H9 (cell line): Measurements from ENCODE around the gene BMPER. TPM values are rescaled to one million over a fixed set of nuclear protein-coding genes. Genes with fewer than 3 reads are reported as not detected.

Experiments used
- DNase-seq: peaks from one replicate; pipeline ENCODE4 v3.0.0-alpha.2; 2017
- H2AFZ ChIP-seq: one replicate; pipeline ENCODE4 v1.6.1; 2013; ENCODE audit warnings: mild to moderate bottlenecking, low read length, control low read depth, moderate library complexity
- H2AK5ac ChIP-seq: 2 replicates; pipeline ENCODE4 v1.6.1; 2013; ENCODE audit warnings: low read length, control low read depth, mixed read lengths; ENCODE audit not compliant: insufficient read length
- H2BK120ac ChIP-seq: one replicate; pipeline ENCODE4 v1.6.1; 2013; ENCODE audit warnings: low read depth, mild to moderate bottlenecking, low read length, control low read depth, inconsistent platforms; ENCODE audit not compliant: poor library complexity, severe bottlenecking
- H2BK12ac ChIP-seq: 2 replicates; pipeline ENCODE4 v1.6.1; 2013; ENCODE audit warnings: low read length, control low read depth, mixed read lengths, low read depth; ENCODE audit not compliant: insufficient read length
- H2BK15ac ChIP-seq: 2 replicates; pipeline ENCODE4 v1.6.1; 2013; ENCODE audit warnings: low read depth, low read length, control low read depth
- H2BK20ac ChIP-seq: one replicate; pipeline ENCODE4 v1.6.1; 2013; ENCODE audit warnings: low read depth, mild to moderate bottlenecking, low read length, control low read depth, inconsistent platforms; ENCODE audit not compliant: poor library complexity, severe bottlenecking
- H2BK5ac ChIP-seq: 2 replicates; pipeline ENCODE4 v1.6.1; 2013; ENCODE audit warnings: low read length, control low read depth, mixed read lengths; ENCODE audit not compliant: insufficient read length
- H3K14ac ChIP-seq: 2 replicates; pipeline ENCODE4 v1.6.1; 2013; ENCODE audit warnings: low read length, control low read depth; ENCODE audit not compliant: insufficient read depth
- H3K18ac ChIP-seq: 2 replicates; pipeline ENCODE4 v1.6.1; 2013; ENCODE audit warnings: low read depth, mild to moderate bottlenecking, mixed read lengths, low read length, control low read depth; ENCODE audit not compliant: insufficient read length
- H3K23ac ChIP-seq: 2 replicates; pipeline ENCODE4 v1.6.1; 2013; ENCODE audit warnings: low read length, control low read depth, mixed read lengths, low read depth; ENCODE audit not compliant: insufficient read length
- H3K23me2 ChIP-seq: 2 replicates; pipeline ENCODE4 v1.6.1; 2013; ENCODE audit warnings: low read depth, mild to moderate bottlenecking, mixed read lengths, low read length, control low read depth; ENCODE audit not compliant: insufficient read length, poor library complexity, severe bottlenecking
- H3K27ac ChIP-seq: 2 replicates; pipeline ENCODE4 v1.5.1; 2013; ENCODE audit warnings: low read length, control low read depth, mixed read lengths, low read depth; ENCODE audit not compliant: insufficient read length
- H3K27me3 ChIP-seq: 2 replicates; pipeline ENCODE4 v1.6.1; 2013; ENCODE audit warnings: low read length, control low read depth, inconsistent platforms; ENCODE audit not compliant: insufficient read depth
- H3K4ac ChIP-seq: 2 replicates; pipeline ENCODE4 v1.6.1; 2013; ENCODE audit warnings: low read depth, mild to moderate bottlenecking, control low read depth, inconsistent platforms, low read length, moderate library complexity
- H3K4me1 ChIP-seq: 2 replicates; pipeline ENCODE4 v1.6.1; 2013; ENCODE audit warnings: low read length, control low read depth, inconsistent platforms; ENCODE audit not compliant: insufficient read depth
- H3K4me2 ChIP-seq: 2 replicates; pipeline ENCODE4 v1.6.1; 2013; ENCODE audit warnings: low read length, control low read depth, mixed read lengths; ENCODE audit not compliant: insufficient read length, insufficient read depth
- H3K56ac ChIP-seq: 2 replicates; pipeline ENCODE4 v1.6.1; 2013; ENCODE audit warnings: low read depth, mild to moderate bottlenecking, mixed read lengths, low read length, control low read depth; ENCODE audit not compliant: insufficient read length
- H3K79me1 ChIP-seq: 2 replicates; pipeline ENCODE4 v1.6.1; 2013; ENCODE audit warnings: low read depth, mild to moderate bottlenecking, moderate library complexity, low read length, control low read depth, inconsistent platforms; ENCODE audit not compliant: insufficient read depth, poor library complexity, severe bottlenecking
- H3K79me2 ChIP-seq: 2 replicates; pipeline ENCODE4 v1.6.1; 2013; ENCODE audit warnings: low read length, control low read depth, inconsistent platforms; ENCODE audit not compliant: insufficient read depth
- H3K9ac ChIP-seq: 2 replicates; pipeline ENCODE4 v1.6.1; 2013; ENCODE audit warnings: low read length, control low read depth, mixed read lengths; ENCODE audit not compliant: insufficient read length; ENCODE audit errors: extremely low read depth
- H3K9me3 ChIP-seq: one replicate; pipeline ENCODE4 v1.6.1; 2013; ENCODE audit warnings: low read depth, low read length, inconsistent platforms; ENCODE audit not compliant: control insufficient read depth
- H3T11ph ChIP-seq: one replicate; pipeline ENCODE4 v1.6.1; 2013; ENCODE audit warnings: mild to moderate bottlenecking, low read length, control low read depth, inconsistent platforms
- H4K20me1 ChIP-seq: one replicate; pipeline ENCODE4 v1.6.1; 2013; ENCODE audit not compliant: control insufficient read depth, insufficient read length, insufficient read depth
- H4K5ac ChIP-seq: 2 replicates; pipeline ENCODE4 v1.6.1; 2013; ENCODE audit warnings: low read depth, mild to moderate bottlenecking, mixed read lengths, low read length, control low read depth; ENCODE audit not compliant: insufficient read length
- H4K8ac ChIP-seq: replicated peaks from 2 replicates; pipeline ENCODE4 v1.6.1; 2013; ENCODE audit warnings: low read length, control low read depth, mixed read lengths, low read depth; ENCODE audit not compliant: insufficient read length
- H4K91ac ChIP-seq: 2 replicates; pipeline ENCODE4 v1.6.1; 2013; ENCODE audit warnings: low read depth, mild to moderate bottlenecking, moderate library complexity, mixed read lengths, low read length, control low read depth; ENCODE audit not compliant: insufficient read length
- H3K27ac Mint-ChIP-seq, 3 experiments: 2 replicates in 2 of 3; 3 replicates in 1 of 3; pipeline ENCODE4 v1.8.0; 2020 to 2021; ENCODE audit warnings: mixed read lengths in 3 of 3, mild to moderate bottlenecking in 1 of 3, moderate library complexity in 1 of 3
- H3K27me3 Mint-ChIP-seq: 2 replicates; pipeline ENCODE4 v1.8.0; 2021; ENCODE audit warnings: low read depth, mild to moderate bottlenecking, moderate library complexity, mixed read lengths
- H3K36me3 Mint-ChIP-seq, 3 experiments: 2 replicates in 2 of 3; 3 replicates in 1 of 3; pipeline ENCODE4 v1.8.0; 2020 to 2021; ENCODE audit warnings: low read depth in 3 of 3, mixed read lengths in 3 of 3; ENCODE audit not compliant: insufficient read depth in 1 of 3
- H3K4me1 Mint-ChIP-seq, 2 experiments: 2 replicates each; pipeline ENCODE4 v1.8.0; 2020; ENCODE audit warnings: mixed read lengths in 2 of 2
- H3K4me3 Mint-ChIP-seq, 2 experiments: 2 replicates in 1 of 2; 3 replicates in 1 of 2; pipeline ENCODE4 v1.8.0; 2020 to 2021; ENCODE audit warnings: mild to moderate bottlenecking in 2 of 2, mixed read lengths in 2 of 2, moderate library complexity in 1 of 2
- H3K9me3 Mint-ChIP-seq, 2 experiments: 2 replicates in 1 of 2; 3 replicates in 1 of 2; pipeline ENCODE4 v1.8.0; 2020; ENCODE audit warnings: mild to moderate bottlenecking in 2 of 2, mixed read lengths in 2 of 2, moderate library complexity in 1 of 2
- WGBS: extraction: QIAGEN DNeasy Blood & Tissue Kit; methylation state at CpG from one replicate; pipeline ENCODE4 v1.1.7; 2013; ENCODE audit warnings: missing lambda C conversion rate, low lambda C conversion rate, mixed read lengths; ENCODE audit not compliant: insufficient read length; ENCODE audit errors: extremely low coverage; 5-methylcytosine and 5-hydroxymethylcytosine counted together
- total RNA-seq: library from RNA; stranded (reverse); gene quantifications from 2 replicates; pipeline ENCODE4 v1.2.1, GENCODE V29; 2021
- TF ChIP-seq, protein P1 (sequence below): fragments of 200-600 bp; sonication (generic); conservative IDR thresholded peaks from 3 replicates; pipeline ENCODE4 v1.8.0; 2021; ENCODE audit warnings: antibody characterized with exemption, mild to moderate bottlenecking

The BMPER gene
- total RNA-seq, 1 experiment from 2014 or later = 0.20 TPM

- DNase-seq = no peak
- Histone ChIP-seq H3K23me2 (no peaks in the 10 kb centered on the region), H4K91ac (no peak overlapping the region), H3T11ph (no peak overlapping the region), H3K27ac (no peak overlapping the region), H2AK5ac (no peak overlapping the region), H3K27me3 (no peaks in the 10 kb centered on the region), H3K79me2 (no peaks in the 10 kb centered on the region), H3K18ac (no peak overlapping the region), H3K4ac (no peak overlapping the region), H2BK20ac (no peak overlapping the region), H4K8ac (no peak overlapping the region), H4K5ac (no peak overlapping the region), H3K56ac (no peak overlapping the region), H3K79me1 (no peaks in the 10 kb centered on the region), H3K9ac (no peak overlapping the region), H2AFZ (no peak overlapping the region), H3K23ac (no peak overlapping the region), H3K14ac (no peak overlapping the region), H2BK12ac (no peak overlapping the region), H4K20me1 (peaks cover 3% of the 10 kb centered on the region), H2BK15ac (no peak overlapping the region), H3K4me1 (no peaks in the 10 kb centered on the region), H3K9me3 (no peaks in the 10 kb centered on the region), H2BK5ac (no peak overlapping the region), H3K4me2 (no peak overlapping the region), H2BK120ac (no peak overlapping the region)
- Mint-ChIP-seq H3K27ac (no peak overlapping the region), H3K4me3 (no peak overlapping the region), H3K9me3 (no peaks in the 10 kb centered on the region), H3K4me1 (no peaks in the 10 kb centered on the region), H3K36me3 (no peaks in the 10 kb centered on the region), H3K27me3 (no peaks in the 10 kb centered on the region; the same call in 1 of the 2 replicates)
- WGBS = no CpG with 5 or more reads among the region's 1 CpG
- TF ChIP-seq, protein P1, sequence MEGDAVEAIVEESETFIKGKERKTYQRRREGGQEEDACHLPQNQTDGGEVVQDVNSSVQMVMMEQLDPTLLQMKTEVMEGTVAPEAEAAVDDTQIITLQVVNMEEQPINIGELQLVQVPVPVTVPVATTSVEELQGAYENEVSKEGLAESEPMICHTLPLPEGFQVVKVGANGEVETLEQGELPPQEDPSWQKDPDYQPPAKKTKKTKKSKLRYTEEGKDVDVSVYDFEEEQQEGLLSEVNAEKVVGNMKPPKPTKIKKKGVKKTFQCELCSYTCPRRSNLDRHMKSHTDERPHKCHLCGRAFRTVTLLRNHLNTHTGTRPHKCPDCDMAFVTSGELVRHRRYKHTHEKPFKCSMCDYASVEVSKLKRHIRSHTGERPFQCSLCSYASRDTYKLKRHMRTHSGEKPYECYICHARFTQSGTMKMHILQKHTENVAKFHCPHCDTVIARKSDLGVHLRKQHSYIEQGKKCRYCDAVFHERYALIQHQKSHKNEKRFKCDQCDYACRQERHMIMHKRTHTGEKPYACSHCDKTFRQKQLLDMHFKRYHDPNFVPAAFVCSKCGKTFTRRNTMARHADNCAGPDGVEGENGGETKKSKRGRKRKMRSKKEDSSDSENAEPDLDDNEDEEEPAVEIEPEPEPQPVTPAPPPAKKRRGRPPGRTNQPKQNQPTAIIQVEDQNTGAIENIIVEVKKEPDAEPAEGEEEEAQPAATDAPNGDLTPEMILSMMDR = no peak
Measured at GRCh38 chr7:34084651-34085050, 179.3 kb downstream of the BMPER start.
